Measurements from ENCODE around the gene TAMALIN.

GRCh38 chr12:52007158-52007921, 594 bp downstream of the TAMALIN start:
- peak; percentile 75 for TF ChIP-seq EZH2 (IDR thresholded peaks at IDR 0.05; ENCODE audit: borderline replicate concordance)
- TF ChIP-seq, protein P1, sequence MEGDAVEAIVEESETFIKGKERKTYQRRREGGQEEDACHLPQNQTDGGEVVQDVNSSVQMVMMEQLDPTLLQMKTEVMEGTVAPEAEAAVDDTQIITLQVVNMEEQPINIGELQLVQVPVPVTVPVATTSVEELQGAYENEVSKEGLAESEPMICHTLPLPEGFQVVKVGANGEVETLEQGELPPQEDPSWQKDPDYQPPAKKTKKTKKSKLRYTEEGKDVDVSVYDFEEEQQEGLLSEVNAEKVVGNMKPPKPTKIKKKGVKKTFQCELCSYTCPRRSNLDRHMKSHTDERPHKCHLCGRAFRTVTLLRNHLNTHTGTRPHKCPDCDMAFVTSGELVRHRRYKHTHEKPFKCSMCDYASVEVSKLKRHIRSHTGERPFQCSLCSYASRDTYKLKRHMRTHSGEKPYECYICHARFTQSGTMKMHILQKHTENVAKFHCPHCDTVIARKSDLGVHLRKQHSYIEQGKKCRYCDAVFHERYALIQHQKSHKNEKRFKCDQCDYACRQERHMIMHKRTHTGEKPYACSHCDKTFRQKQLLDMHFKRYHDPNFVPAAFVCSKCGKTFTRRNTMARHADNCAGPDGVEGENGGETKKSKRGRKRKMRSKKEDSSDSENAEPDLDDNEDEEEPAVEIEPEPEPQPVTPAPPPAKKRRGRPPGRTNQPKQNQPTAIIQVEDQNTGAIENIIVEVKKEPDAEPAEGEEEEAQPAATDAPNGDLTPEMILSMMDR (IDR thresholded peaks at IDR 0.05; ENCODE audit: poor library complexity) = no peak
